Peyer's patch (tissue), 4 donors: ENCODE measurements around the gene PHLDB1.

Source experiments
- POLR2A ChIP-seq, 2 donors: fragments of 450-650 bp; IDR thresholded peaks; one replicate each; pipeline ENCODE4 v1.5.1; 2017; ENCODE audit warnings: antibody characterized with exemption in 2 of 2, mild to moderate bottlenecking in 2 of 2, moderate library complexity in 2 of 2
- TF ChIP-seq, protein P1 (sequence below), 6 experiments: fragments of 450-650 bp in 4 of 6; fragments of 200-600 bp in 2 of 6; sonication (generic) in 1 of 6; IDR thresholded peaks; one replicate each; pipeline ENCODE4 v1.5.1; 2017 to 2019; ENCODE audit warnings: antibody characterized with exemption in 6 of 6, mild to moderate bottlenecking in 3 of 6, moderate library complexity in 1 of 6

DNA sequence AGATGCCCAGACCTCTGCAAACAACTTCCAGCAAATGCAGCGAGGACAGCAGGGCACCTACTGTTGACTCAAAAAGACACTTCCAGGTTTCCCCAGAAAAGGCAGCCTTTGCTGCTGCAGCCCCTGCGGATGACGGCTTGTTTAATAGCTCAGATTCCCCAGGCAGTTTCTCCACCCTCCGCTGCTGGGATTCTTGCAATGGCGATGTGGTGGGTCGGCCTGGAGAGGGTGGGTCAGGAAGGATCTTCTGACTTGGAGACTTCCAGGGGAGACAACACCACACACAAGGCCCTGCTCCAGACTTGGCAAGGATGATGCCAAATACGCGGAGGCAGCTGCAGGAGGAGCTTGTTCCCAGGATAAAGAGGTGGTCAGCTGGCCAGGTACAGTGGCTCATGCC, 89.9 kb downstream of the PHLDB1 start:
- no peak for TF ChIP-seq POLR2A (IDR thresholded peaks at IDR 0.05)
- TF ChIP-seq, protein P1, sequence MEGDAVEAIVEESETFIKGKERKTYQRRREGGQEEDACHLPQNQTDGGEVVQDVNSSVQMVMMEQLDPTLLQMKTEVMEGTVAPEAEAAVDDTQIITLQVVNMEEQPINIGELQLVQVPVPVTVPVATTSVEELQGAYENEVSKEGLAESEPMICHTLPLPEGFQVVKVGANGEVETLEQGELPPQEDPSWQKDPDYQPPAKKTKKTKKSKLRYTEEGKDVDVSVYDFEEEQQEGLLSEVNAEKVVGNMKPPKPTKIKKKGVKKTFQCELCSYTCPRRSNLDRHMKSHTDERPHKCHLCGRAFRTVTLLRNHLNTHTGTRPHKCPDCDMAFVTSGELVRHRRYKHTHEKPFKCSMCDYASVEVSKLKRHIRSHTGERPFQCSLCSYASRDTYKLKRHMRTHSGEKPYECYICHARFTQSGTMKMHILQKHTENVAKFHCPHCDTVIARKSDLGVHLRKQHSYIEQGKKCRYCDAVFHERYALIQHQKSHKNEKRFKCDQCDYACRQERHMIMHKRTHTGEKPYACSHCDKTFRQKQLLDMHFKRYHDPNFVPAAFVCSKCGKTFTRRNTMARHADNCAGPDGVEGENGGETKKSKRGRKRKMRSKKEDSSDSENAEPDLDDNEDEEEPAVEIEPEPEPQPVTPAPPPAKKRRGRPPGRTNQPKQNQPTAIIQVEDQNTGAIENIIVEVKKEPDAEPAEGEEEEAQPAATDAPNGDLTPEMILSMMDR (IDR thresholded peaks at IDR 0.05) = no peak
